COR-L47 (cell line): ENCODE measurements around the gene LETM1.
"Not testable (repeated sequence)": the region's sequence is repeated elsewhere in the genome, so short reads cannot be mapped to it uniquely, and the experiment has no call there.

Experiments used
- DNase-seq: peaks from one replicate; lab custom pipeline; 2025; lab: John Stamatoyannopoulos, UW

The LETM1 gene

DNA sequence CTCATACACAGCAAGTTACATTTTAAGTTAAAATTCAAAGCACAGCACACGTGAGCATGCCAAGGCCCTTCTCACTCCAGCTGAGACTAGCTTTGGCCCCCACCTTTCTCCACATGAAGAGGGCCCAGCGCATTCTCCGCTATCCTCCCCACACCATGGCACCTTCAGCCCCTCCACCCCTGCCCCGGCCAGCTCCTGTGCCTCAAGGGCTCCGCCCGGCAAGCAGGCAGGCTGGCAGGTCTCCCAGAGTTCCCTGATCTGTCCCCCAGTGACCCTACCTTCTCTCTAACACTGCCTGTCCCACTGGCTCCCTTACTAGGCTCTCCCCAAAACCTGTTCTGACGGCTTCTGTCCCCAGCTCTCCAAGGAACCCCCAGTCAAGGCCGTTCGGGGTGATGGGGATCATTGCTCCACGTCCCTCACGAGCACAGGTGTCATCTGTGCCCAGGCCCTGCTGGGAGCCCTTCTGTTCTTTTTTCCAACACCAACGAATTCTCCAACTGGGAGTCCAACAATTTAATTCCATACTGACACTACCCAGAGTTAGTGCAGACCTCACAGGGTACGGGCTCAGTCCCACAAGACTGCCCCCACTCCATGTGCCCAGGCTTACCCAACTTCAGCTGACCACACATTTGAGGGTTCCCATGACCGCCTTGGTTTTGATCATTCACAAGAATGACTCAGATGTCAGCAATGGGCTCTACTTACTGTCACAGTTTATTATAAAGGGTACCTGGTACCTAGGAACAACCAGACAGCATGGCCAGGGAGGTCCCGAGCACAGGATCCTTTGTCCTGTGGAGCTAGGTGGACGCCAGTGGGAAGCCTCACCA lies 4.2 kb downstream of the LETM1 start:
- no peak for DNase-seq

DNA sequence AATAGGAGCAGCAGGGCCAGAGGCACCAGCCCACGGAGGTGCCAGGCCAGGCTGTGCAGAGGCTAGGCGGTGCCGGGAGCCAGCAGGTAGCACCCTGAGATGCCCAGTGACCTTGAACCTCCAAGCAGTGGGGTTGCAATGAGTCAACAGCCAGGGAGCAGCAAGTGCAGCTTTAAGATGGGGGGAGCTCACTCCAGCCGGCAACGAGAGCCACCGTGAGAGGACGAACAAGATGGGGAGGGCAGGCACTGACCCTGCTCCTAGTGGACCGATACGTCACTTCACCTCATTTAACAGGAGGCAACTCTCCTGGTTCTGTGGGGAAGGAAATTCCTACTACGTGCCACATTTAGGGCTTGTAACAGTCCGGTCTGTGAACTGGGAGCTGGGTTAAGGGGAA lies 4.8 kb downstream of the LETM1 start:
- DNase-seq = no peak

DNA sequence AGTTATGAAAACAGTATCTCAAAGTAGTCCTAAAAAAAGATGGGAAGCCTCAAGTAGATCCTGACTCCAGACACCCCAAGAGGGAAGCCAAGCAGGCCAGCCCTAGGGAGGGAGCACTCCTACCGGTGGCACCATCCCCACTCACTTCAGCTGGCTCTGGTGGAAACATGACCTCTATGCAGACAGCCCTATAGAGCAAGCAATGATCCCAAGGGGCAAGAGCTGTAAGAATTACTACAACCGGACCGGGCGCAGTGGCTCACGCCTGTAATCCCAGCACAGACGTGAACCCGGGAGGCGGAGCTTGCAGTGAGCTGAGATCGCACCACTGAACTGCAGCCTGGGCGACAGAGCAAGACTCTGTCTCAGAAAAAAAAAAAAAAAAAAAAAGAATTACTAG lies 5.7 kb downstream of the LETM1 start:
- DNase-seq = no peak

DNA sequence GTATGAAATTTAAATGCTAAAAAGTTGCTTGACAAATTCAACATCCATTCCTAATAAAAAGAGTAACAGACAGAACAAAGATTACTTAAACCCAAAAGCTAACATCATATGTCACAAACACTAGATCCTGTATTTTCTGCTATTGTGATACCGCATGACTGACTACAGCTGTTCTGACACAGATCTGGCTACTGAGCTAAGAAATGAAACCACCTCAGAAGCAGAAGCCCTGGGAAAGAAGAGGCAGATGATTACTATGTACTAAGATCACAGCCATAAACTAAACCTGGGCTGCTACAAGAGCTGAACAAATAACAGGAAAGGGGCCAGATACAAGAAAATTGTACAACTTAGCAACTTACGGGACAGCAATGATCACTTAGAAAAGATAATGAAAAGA lies 9.4 kb downstream of the LETM1 start:
- DNase-seq = no peak

DNA sequence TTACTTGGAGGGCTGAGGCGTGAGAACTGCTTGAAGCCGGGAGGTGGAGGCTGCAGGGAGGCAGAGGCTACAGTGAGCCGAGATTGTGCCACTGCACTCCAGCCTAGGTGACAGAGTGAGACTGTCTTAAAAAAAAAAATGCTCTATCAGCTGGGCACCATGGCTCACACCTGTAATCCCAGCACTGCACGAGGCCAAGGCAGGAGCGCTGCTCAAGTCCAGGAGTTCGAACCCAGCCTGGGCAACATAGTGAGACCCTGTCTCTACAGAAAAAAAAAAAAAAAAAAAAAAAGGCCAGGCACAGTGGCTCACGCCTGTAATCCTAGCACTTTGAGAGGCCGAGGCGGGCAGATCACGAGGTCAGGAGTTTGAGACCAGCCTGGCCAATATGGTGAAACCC lies 11.3 kb downstream of the LETM1 start:
- DNase-seq = not testable (repeated sequence)

DNA sequence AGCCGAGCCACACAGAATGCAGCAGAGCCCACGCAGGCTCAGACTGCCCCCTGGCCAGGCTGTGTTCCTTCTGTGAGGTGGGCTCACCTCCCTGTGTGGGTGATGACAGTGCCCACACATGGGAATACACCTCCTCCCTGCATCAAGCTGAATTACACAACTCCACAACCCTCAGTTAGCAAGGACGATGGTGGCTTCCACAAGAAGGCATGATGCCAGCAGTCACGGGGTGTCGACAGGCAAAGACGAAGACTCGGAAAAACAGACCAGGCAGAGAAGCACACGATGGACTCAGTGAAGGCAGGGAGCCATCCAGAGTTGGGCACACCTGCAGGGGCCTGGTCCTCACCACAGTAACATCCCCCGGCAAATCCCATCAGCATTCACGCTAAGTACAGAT lies 12.1 kb downstream of the LETM1 start:
- no peak for DNase-seq

DNA sequence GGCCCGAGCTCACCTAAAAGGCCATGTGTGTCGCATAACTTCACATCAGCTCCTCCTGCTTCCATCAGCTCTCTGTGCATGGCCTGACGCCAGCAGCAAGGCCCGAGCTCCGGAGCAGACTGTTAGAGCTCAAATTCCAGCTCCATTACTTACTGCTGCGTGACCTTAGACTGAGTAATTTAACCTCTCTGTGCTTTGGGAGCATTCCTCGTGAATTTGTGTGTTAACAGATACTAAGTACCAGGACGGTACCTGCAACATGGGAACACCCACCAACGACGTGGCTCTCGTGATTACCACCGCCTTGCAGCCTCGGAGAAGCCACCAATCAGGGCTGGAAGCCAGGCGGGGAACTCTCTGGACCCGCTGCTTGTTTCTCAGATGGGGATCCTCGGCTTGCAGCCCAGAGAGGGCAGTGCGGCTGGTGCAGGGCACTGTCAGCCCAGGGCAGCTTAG lies 12.9 kb downstream of the LETM1 start:
- no peak for DNase-seq

DNA sequence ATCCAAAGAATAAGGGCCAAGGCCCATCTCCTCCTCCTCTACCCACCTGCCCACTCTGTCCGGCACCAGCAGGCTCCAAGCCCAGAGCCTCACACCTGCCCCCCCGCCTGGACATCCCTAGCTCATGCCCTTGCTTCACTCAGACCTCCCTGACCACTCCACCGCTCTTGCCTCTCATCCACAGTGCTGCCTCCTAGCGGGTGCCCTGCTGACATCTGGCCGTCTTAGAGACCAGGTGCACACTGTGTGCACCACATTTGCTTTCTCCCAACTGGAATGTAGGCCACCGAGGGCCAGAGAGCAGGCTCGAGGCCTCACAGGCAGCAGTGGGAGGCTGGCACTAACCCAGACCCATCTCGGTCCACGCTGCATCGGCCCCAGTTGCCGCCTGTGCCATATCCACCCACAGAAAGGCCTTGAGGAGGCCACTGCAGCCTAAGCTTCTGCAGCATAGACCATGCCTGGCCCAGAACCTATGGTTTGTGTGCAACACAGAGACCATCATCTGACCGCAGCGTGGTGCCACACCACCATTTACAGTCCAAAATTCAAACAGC lies 13.5 kb downstream of the LETM1 start:
- DNase-seq = no peak

DNA sequence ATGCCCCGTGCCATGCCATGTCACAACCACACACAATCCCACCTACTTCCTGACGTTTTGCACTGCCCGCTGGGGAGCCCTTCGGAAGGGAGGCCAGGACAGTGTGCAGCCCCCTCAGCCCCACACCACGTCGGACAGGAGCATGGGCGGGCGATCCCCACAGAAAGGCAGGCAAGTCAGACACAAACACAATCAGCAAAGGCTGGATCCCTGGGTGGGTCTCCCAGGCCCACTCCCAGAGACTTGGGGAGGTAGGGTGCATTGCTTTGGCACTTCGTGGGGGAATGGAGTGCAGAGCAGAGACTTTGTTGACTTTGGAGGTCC lies 14.1 kb downstream of the LETM1 start:
- DNase-seq = no peak

DNA sequence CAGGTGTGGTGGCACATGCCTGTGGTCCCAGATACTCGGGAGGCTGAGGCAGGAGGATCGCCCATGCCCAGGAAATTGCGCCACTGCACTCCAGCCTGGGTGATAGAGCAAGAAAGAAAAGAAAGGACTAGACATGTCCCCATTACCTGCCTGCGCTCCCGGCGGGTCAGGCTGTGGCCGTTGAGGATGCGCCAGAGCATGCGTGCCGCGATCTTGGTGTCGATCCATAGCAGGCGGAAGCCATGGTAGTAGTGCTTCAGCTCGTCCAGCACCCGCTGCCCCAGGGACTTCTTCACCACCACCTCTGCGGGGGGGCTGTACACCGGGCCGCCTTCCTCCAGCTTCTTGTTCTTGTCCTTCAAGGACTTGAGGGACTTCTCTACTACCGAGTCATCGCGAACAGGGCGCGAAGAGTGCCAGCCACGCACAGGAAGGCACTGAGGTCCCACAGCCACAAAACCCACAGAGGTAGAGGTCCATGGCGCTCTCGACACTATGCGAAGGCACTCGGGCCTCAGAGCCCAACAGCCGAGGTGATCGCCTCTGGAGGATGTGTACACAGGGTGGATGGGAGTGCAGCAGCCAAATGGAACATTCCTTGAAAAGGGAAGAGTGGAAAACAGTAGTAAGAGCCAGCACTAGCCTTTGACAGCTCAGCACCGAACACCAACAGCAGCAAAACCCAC lies 14.6 kb downstream of the LETM1 start:
- DNase-seq = no peak

DNA sequence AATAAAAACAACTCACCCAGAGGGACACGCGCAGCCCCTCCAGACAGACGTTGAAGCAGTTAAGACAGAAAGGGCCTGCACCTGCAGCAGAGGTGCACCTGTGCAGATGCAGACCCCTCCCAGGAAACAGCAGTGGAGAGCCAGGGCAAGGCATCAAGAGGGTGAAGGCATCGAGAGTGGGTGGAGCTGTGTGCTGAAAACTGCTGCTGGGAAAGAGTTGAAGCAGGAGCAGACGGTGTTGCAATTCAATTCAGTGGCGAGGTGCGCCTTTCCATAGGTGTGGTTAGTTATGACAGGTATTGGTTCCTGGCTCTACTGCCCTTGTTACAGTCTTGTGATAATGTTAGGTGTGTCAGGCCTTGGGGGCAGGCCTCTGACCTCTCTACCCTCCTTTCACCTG lies 16.7 kb downstream of the LETM1 start:
- DNase-seq = no peak

DNA sequence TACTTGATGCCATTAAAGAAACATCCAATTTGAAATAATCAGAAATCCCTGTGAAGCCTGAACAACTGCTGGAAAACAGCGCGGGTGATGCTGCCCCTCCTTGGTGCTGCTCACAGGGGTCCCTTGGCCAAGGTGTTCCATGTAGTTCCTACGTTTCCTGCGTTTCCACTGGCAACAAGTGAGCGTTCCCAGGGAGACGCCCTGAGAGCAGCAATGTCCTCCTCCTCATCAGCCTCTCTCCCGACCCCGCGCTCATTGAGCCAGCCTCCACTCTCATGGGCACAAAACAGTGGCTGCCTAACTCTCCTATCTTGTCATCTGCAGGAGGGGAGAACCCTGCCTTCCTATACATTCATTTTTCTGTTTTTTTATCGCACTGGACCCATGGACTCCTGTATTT lies 18.9 kb downstream of the LETM1 start:
- DNase-seq = no peak

DNA sequence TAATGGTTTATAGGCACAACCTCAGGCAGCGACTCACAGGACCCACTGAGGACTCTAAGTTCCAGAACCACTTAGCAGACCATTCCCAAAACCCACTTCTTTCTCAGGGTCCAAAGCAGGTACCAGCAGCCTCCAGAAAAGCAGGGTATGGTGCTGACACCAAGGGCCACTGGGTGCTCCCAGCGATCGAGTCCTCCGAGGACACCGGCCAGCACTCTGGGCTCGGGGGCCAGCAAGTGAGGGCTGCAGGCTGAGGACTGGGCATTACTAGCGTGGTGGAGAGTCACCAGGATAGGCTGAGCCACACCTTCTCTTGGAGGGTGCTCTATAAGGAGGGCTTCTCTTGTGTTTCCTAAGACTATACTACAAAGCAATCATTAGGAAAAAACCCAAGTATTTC lies 19.3 kb downstream of the LETM1 start:
- DNase-seq = no peak

DNA sequence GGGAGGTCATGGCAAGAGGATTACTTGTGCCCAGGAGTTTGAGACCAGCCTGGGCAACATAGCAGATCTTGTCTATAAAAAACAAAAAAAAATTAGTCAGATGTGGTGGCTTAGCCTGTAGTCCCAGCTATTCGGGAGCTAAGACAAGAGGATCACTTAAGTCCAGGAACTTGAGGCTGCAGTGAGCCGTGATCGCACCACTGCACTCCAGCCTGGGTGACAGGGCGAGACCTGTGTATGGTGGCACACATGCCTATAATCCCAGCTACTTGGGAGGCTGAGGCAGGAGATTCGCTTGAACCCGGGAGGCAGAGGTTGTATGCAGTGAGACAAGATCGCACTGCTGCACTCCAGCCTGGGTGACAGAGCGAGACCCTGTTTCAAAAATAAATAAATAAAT lies 20.1 kb downstream of the LETM1 start:
- not testable (repeated sequence) for DNase-seq

DNA sequence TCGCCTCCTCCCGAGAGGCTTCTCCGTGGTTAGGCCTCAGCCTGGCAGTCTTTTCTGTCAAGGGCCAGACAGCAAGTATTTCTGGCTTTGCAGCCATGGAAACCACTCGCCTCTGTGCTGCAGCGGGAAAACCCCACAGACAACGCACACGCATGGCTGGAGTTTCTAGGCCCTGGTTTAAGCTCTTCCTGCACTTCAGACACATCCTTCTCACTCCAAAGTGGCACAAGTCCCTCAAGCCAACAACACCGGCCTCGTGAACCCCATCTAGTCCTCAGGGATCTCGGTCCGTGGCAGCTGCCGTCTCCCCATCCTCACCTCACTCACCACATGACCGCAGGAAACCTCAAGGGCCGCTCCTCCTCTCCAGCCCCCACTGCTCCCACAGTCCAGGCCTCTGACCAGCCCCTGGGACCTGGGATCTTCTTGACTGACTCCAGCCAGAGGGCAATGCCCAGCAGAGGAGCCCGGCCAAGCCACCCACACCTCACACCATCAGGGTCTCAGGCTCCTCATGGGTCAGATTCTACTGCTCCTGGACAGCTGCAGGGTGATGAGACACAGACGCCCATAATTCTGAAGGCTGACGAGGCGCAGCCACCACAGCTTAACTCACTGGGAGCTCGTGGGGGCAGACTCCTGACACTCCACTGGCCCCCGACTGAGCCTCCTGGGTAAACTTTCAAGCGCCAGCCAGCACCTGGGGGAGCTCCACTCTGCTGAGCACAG lies 21.7 kb downstream of the LETM1 start:
- no peak for DNase-seq

DNA sequence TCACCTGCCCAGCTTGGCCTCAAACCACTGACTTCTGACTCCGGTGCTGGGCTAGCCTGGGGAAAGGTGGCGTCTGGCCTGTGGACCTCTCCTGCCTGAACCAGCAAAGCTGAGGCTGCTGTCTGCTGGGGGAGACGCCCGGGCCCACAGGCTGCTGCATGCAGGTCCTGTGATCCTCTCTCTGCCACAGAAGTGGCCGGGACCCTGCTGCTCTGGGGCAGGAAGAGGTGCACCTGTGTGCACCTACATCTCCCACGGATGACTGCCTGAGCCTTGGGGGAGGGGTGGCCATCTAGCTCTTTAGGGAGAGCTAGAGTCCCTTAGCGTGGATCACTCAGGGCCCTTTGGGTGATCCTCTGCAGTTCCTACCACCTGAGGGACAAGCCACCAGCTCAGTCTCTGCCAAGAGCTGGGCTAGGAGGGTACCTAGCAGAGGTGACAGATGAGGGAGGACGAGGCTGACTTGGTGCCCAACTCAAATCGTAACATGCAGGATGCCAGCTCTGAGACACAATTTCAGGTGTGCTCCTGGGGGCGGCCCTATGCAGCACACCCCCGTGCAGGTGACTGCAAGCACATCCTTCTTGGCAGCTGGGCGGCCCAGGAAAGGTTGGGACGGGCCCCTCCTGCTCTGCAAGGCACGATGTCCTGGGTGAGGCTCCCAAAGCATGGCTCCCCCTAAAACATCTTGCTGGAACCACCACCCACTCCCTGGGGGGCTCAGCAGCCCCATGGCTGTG lies 22.5 kb downstream of the LETM1 start:
- DNase-seq = no peak

DNA sequence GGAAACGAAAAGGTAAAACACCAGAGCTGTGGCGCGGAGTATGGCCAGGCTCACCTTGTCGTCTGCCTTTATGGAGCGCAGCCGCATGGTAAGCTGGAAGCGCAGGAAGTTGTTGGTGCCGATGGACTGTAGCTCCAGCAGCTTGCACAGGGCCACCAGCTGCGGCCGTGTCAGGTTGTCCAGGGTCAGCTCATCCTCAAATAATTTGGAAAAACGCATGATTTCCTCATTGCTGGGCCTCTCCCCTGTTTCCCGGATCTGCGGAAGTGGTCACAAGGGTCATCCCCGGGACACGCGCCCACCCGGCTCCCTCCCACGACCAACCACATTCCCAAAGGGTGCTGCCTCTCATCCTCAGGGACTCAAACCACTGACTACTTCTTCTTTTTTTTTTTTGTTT lies 23.3 kb downstream of the LETM1 start:
- DNase-seq = no peak

DNA sequence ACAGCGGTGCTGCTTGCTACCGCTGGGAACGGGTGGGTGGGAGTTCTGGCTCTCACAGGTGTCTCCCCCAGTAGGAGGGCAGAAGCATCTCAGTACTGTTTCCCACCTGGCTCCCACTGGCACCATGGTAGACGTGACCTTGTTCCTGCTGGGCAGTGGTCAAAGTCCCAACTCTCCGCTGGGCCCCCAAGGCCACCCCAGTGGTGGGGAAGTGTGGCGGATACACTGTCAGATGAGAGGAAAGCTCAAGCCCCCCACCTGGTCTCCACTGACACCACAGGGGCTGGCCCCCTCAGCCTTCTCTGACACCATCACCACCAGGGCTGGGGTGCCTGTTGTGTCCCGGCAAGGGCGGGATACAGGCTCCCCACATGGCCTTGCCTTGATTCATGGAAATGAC lies 24.6 kb downstream of the LETM1 start:
- no peak for DNase-seq

DNA sequence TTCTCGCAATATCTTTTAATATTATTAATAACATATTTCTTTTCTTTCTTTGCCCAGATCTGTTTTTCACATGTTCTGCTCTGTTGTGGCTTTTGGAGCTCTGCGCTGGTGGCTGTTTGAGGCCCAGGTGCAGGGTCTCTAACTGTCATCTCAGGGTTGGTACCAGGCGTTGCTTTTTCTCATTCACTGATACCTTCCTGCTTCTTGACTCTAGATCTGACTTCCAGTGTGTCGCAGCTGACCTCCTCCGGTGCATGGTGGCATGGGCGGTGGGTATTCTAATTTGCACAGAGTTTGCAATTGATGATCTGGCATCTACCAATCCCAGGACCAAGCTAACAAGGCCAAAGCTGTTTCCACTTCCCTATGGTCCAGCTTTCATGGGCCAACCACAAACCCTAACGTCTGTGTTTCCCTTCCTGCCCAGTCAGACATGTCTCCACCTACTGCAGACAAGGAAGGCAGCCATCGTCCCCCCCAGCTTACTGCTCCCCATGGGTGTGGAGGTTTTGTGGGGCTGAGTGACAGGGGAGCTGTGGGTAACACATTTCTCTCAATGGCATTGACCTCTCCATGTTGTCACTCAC lies 25.2 kb downstream of the LETM1 start:
- no peak for DNase-seq

DNA sequence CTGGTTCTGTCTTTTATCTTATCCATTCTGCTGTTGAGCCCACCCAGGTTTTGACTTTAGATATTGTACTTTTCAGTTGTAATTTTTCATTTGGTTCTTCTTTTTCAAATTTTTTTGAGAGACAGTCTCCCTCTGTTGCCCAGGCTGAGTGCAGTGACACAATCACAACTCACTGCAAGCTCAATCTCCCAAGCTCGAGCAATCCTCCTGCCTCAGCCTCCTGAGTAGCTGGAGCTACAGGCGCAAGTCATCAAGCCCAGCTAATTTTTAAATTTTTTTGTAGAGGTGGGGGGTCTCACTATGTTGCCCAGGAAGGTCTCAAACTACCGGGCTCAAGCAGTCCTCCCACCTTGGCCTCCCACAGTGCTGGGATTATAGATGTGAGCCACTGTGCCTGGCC lies 25.7 kb downstream of the LETM1 start:
- no peak for DNase-seq

DNA sequence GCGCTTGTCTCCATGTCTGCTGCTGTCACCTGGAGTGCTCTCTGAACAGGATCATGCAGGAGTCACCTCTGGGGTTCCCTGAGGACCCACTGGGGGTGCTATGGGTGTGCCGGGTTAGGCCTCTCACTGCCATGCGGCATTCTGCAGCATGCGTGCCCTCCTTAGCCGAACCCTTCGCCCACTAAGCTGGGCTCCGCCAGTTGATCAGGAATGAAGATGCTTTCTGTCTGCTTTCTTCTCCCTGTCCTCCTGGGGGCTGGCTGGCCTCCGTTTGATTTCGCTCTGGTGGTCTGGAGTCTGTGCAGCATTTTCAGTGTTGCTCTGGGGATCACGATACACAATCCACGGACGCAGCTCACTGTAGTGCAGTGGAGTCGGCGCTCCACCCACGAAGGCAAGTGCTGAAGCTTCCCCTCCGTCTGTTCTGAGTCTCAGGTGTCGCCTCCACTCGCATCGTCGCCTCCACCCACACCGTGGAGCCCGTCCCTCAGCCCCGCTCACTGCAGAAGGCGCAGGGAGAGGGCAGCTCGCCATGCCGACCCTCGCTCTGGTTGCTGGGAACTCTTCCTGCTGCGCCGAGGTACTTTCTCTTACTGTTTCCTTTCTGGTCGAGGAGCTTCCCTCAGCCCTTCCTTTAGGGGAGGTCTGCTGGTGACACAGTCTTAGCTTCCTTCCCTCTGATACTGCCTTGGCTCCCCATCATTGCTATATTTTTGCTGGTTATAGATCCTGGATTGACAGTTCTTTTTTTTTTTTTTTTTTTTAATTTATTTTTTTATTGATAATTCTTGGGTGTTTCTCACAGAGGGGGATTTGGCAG lies 29.2 kb downstream of the LETM1 start:
- no peak for DNase-seq
